Endothelial cell of coronary artery (primary cell): ENCODE data around the gene COL6A6. TPM values are rescaled to one million over a fixed set of nuclear protein-coding genes. Genes with fewer than 3 reads are reported as not detected.

Experiments used
- total RNA-seq: library from RNA; depleted of rRNA; stranded (reverse); fragments of >200 nt; gene quantifications from 2 replicates; pipeline ENCODE4 v1.2.3, GENCODE V29; 2014

COL6A6 gene, protein sequence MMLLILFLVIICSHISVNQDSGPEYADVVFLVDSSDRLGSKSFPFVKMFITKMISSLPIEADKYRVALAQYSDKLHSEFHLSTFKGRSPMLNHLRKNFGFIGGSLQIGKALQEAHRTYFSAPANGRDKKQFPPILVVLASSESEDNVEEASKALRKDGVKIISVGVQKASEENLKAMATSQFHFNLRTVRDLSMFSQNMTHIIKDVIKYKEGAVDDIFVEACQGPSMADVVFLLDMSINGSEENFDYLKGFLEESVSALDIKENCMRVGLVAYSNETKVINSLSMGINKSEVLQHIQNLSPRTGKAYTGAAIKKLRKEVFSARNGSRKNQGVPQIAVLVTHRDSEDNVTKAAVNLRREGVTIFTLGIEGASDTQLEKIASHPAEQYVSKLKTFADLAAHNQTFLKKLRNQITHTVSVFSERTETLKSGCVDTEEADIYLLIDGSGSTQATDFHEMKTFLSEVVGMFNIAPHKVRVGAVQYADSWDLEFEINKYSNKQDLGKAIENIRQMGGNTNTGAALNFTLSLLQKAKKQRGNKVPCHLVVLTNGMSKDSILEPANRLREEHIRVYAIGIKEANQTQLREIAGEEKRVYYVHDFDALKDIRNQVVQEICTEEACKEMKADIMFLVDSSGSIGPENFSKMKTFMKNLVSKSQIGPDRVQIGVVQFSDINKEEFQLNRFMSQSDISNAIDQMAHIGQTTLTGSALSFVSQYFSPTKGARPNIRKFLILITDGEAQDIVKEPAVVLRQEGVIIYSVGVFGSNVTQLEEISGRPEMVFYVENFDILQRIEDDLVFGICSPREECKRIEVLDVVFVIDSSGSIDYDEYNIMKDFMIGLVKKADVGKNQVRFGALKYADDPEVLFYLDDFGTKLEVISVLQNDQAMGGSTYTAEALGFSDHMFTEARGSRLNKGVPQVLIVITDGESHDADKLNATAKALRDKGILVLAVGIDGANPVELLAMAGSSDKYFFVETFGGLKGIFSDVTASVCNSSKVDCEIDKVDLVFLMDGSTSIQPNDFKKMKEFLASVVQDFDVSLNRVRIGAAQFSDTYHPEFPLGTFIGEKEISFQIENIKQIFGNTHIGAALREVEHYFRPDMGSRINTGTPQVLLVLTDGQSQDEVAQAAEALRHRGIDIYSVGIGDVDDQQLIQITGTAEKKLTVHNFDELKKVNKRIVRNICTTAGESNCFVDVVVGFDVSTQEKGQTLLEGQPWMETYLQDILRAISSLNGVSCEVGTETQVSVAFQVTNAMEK (N-terminal part only)
- total RNA-seq = 0.09 TPM in 1 of 2 replicates, not detected in the other

GRCh38 chr3:130516645-130517512 lies at the start of gene COL6A6:
TSS of gene COL6A6 (plus strand) at chr3:130517177. CDS start at chr3:130560365, 43,188 bp downstream.

Other genes starting within 250 kb of the COL6A6 start
- gene COL6A5, start 171.5 kb upstream of the COL6A6 start, total RNA-seq = not detected in 2 replicates
- 30.3 and 30.4 TPM in 2 replicates for gene PIK3R4, start 229.7 kb downstream of the COL6A6 start, total RNA-seq